HepG2 (cell line): ENCODE data around the gene RAB15. TPM values are rescaled to one million over a fixed set of nuclear protein-coding genes. Genes with fewer than 3 reads are reported as not detected.

Experiments
- ATAC-seq: fragments of 200-7000 bp; cut with Tn5 transposase; 3 replicates; pipeline ENCODE4 v1.9.1; 2020; ENCODE audit warnings: mild to moderate bottlenecking, moderate library complexity
- BruUV-seq: library from RNA; stranded (reverse); fragments of 400-500 nt; replicated peaks from 2 replicates; lab custom pipeline; 2021; lab: Mats Ljungman, UMichigan
- CTCF ChIA-PET: fragments of 300-600 bp; formaldehyde crosslinking; extraction: SDS; loops from one replicate; lab custom pipeline; 2021; ENCODE audit warnings: low total read pairs, inconsistent platforms, low intra/inter-chr PET ratio; lab: Yijun Ruan, JAX
- POLR2A ChIA-PET: fragments of 350-600 bp; sonication (Branson Sonifier 250); formaldehyde crosslinking; loops from one replicate; lab custom pipeline; 2020; ENCODE audit warnings: antibody characterized with exemption, inconsistent platforms; lab: Yijun Ruan, JAX
- DNase-seq: peaks from one replicate; pipeline ENCODE4 v3.0.0-alpha.2; 2015; ENCODE audit warnings: low spot score
- FAIRE-seq: peaks from 3 replicates; lab custom pipeline; 2011; peaks lifted over from hg19 to GRCh38; lab: Jason Lieb, UNC
- H2AFZ ChIP-seq: one replicate; pipeline ENCODE4 v1.6.1; 2011; ENCODE audit warnings: low read length, inconsistent platforms
- H3K27ac ChIP-seq: fragments of 300-600 bp; 3 replicates; pipeline ENCODE4 v1.8.0; 2011; ENCODE audit warnings: mixed run types, mild to moderate bottlenecking, mixed read lengths, low read length, inconsistent platforms; ENCODE audit not compliant: insufficient read depth; ENCODE audit errors: extremely low read length
- H3K27me3 ChIP-seq, 2 experiments: fragments of 200-600 bp in 1 of 2; 2 replicates in 1 of 2; 3 replicates in 1 of 2; pipeline versions ENCODE4 v1.6.0 to v1.8.0; 2011; ENCODE audit warnings: low read length in 2 of 2, mild to moderate bottlenecking in 2 of 2, moderate library complexity in 2 of 2, inconsistent platforms in 1 of 2; ENCODE audit not compliant: insufficient read depth in 2 of 2, control insufficient read depth in 1 of 2
- H3K36me3 ChIP-seq, 2 experiments: fragments of 200-600 bp in 1 of 2; replicated peaks in 1 of 2; 2 replicates in 1 of 2; 3 replicates in 1 of 2; pipeline versions ENCODE4 v1.5.1 to v1.8.0; 2011; ENCODE audit warnings: low read length in 2 of 2, inconsistent platforms in 1 of 2; ENCODE audit not compliant: insufficient read depth in 2 of 2, control insufficient read depth in 1 of 2
- H3K4me1 ChIP-seq: 2 replicates; pipeline ENCODE4 v1.5.1; 2012; ENCODE audit warnings: low read length, inconsistent platforms; ENCODE audit not compliant: insufficient read depth
- H3K4me2 ChIP-seq: 2 replicates; pipeline ENCODE4 v1.6.0; 2011; ENCODE audit warnings: low read depth, low read length, inconsistent platforms
- H3K4me3 ChIP-seq, 3 experiments: fragments of 200-600 bp in 1 of 3; sonication (generic), shearing (Covaris generic) in 1 of 3; replicated peaks in 1 of 3; 2 replicates each; pipeline ENCODE4 v1.5.1; 2011 to 2016; ENCODE audit warnings: low read length in 3 of 3, inconsistent platforms in 2 of 3, low read depth in 2 of 3, mild to moderate bottlenecking in 2 of 3, control low read depth in 1 of 3, mixed read lengths in 1 of 3; ENCODE audit not compliant: insufficient read depth in 1 of 3
- H3K79me2 ChIP-seq: one replicate; pipeline ENCODE4 v1.6.1; 2011; ENCODE audit warnings: low read length, inconsistent platforms; ENCODE audit not compliant: insufficient read depth
- H3K9ac ChIP-seq: 2 replicates; pipeline ENCODE4 v1.6.0; 2011; ENCODE audit warnings: mild to moderate bottlenecking, low read depth, low read length, inconsistent platforms; ENCODE audit not compliant: insufficient read depth
- H3K9me3 ChIP-seq: 2 replicates; pipeline ENCODE4 v1.5.1; 2012; ENCODE audit warnings: mild to moderate bottlenecking, low read length
- H4K20me1 ChIP-seq: 2 replicates; pipeline ENCODE4 v1.6.0; 2011; ENCODE audit warnings: inconsistent platforms, mild to moderate bottlenecking, low read length, moderate library complexity; ENCODE audit not compliant: insufficient read depth
- SIN3B ChIP-seq: fragments of 150-350 bp; IDR thresholded peaks from 2 replicates; pipeline ENCODE4 v1.6.1; 2014; ENCODE audit warnings: low read length
- SMARCE1 ChIP-seq: fragments of 450-650 bp; IDR thresholded peaks from 2 replicates; pipeline ENCODE4 v1.6.1; 2017; ENCODE audit warnings: borderline replicate concordance
- U2AF1 ChIP-seq: fragments of 200-400 bp; formaldehyde crosslinking; optimal IDR thresholded peaks from 2 replicates; pipeline ENCODE3; 2017; ENCODE audit warnings: mild to moderate bottlenecking, low read depth, low read length
- ZNF790 ChIP-seq: sonication (generic); formaldehyde crosslinking; IDR thresholded peaks from 2 replicates; pipeline ENCODE4 v1.8.0; 2022; ENCODE audit warnings: missing genetic modification reagents, mild to moderate bottlenecking, borderline replicate concordance
- whole genome bisulfite sequencing: methylation state at CpG from one replicate; pipeline ENCODE4 v1.1.6; 2017; ENCODE audit warnings: low lambda C conversion rate; 5-methylcytosine and 5-hydroxymethylcytosine counted together
- in situ Hi-C: cut with HindIII; loops from 2 replicates; pipeline ENCODE4 v1.10.0; 2017; ENCODE audit warnings: low pct_unique_long_range_greater_than_20kb; ENCODE audit not compliant: extremely low pct_ligation_motif_present
- intact Hi-C: fragments of 100-400 bp; cut with micrococcal nuclease; formaldehyde crosslinking; loops from one replicate; pipeline ENCODE4 v1.10.0; 2022; ENCODE audit not compliant: unreplicated experiment
- polyA plus RNA-seq, 8 experiments: library from polyadenylated mRNA; depleted of rRNA in 3 of 8; stranded (reverse) in 7 of 8; unstranded in 1 of 8; fragments of >200 nt; fragmentation: Illumina TruSeq in 4 of 8; extraction: Trizol in 4 of 8; gene quantifications; 2 replicates each; pipeline versions ENCODE4 v1.2.1 to v1.2.3, GENCODE V29; 2011 to 2016; ENCODE audit warnings: low read depth in 4 of 8, missing spikeins in 1 of 8, mixed read lengths in 1 of 8; ENCODE audit not compliant: insufficient read depth in 1 of 8
- total RNA-seq, 5 experiments: library from RNA; depleted of rRNA; stranded (reverse); fragments of >200 nt; fragmentation: Illumina TruSeq; extraction: Trizol; gene quantifications; 2 replicates each; pipeline ENCODE4 v1.2.3, GENCODE V29; 2016; ENCODE audit warnings: low read depth in 1 of 5
- TF ChIP-seq, protein P1 (sequence below): sonication (generic); formaldehyde crosslinking; IDR thresholded peaks from 2 replicates; pipeline ENCODE4 v1.8.1; 2023; ENCODE audit warnings: mild to moderate bottlenecking, moderate library complexity, missing genetic modification reagents

RAB15 gene
- total and polyA plus RNA-seq, 2 of the 13 experiments (the other 11 are each of a cell fraction or from before 2014, with no cell fraction given): 7.4 to 18.5 TPM

DNA sequence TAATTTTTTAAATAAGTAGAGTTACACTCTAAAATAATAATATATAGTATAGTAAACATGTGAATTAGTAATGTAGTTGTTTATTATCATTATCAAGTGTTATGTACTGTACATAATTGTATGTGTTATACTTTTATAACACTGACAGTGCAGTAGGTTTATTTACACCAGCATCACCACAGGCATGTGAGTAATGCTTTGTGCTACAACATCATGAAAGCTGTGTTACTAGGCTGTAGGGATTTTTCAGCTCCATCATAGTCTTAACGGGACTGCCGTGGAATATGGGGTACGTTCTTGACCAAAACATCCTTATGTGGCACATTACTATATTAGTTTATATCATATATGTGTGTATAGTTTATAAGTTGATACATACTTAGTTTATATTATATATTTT lies 23.2 kb upstream of the RAB15 start (continued):
- no peak for TF ChIP-seq SIN3B
- TF ChIP-seq, all 625 proteins: peak for 0

DNA sequence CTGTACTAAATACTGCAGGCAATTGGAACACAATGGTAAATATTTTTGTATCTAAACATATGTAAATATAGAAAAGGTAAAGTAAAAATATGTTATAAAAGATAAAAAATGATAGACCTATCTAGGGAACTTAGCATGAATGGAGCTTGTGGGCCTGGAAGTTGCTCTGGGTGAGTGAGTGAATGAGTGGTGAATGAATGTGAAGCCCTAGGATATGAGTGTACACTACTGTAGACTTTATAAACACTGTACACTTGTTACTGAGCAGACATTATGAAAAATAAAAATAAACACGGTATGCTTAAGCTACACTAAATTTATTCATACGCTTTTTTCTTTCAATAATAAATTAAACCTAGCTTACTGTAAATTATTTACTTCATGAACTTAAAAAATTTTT lies 22.4 kb upstream of the RAB15 start:
- in situ Hi-C loops: no loop called here
- no peak for FAIRE-seq
- no peak for TF ChIP-seq ZNF790 (CRISPR knock-in tag)
- ChIA-PET CTCF (no interaction called here), POLR2A (interaction anchor here (3.6 kb wide), 1 partner anchor 8 kb away, joined by 9 read pairs; the partner anchor contains the start of gene FNTB)
- Histone ChIP-seq H3K27ac (no peak overlapping the region), H3K36me3 (peaks cover 0 to 3% of the 10 kb centered on the region in 2 experiments; a peak in 2 of 5 replicates), H3K79me2 (peaks cover 68% of the 10 kb centered on the region), H3K4me3 (no peak overlapping the region), H3K9ac (no peak overlapping the region), H4K20me1 (no peaks in the 10 kb centered on the region), H3K4me1 (peaks cover 62% of the 10 kb centered on the region), H3K4me2 (no peak overlapping the region), H3K27me3 (no peaks in the 10 kb centered on the region), H3K9me3 (no peaks in the 10 kb centered on the region), H2AFZ (no peak overlapping the region)
- BruUV-seq: no TSS peak
- no peak for DNase-seq
- ATAC-seq: no peak
- WGBS: 96% methylated on average over 2 of the region's 2 CpGs
- intact Hi-C loops: no loop called here

DNA sequence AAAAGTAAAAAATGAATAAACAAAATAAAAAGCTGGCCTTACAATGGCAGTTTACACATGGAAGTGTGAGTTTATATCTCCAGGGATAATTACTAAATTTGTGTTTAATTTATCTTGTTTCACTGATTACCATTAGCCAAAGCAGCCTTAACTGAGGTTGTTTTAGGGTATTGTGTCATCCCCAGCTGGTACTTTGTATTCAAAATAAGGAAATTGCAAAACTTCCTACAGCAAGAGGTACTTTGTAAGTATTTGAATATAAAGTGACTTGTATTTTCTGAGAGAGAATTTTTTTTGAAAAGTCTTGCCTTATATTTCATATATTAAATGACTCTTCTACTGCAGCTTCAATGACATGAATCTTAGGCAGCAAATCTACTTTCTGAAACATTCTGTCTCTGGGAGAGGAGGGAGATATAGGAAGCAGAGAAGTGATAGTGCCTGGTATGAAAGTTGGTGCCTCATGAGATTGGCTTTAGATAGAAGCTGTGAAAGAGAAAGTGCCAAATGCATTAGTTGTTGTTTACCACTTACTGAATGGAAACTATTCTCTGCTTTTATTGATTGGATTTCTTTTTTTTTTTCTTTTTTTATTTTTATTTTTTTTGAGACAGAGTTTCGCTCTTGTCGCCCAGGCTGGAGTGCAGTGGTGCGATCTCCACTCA lies 21.3 kb upstream of the RAB15 start:
- intact Hi-C loops (no loop called here), in situ Hi-C loops (no loop called here)
- peaks cover 67% of the 10 kb centered on the region for H3K4me1 ChIP-seq
- FAIRE-seq: no peak
- H3K4me2 ChIP-seq: no peak overlapping the region
- no peaks in the 10 kb centered on the region for H3K27me3 ChIP-seq
- WGBS: 96% methylated on average over 3 of the region's 3 CpGs
- no peak overlapping the region for H3K9ac ChIP-seq
- peaks cover 0 to 3% of the 10 kb centered on the region in 2 experiments; a peak in 2 of 5 replicates for H3K36me3 ChIP-seq
- no peaks in the 10 kb centered on the region for H3K9me3 ChIP-seq
- H3K79me2 ChIP-seq: peaks cover 76% of the 10 kb centered on the region
- BruUV-seq: no TSS peak
- no peak overlapping the region for H2AFZ ChIP-seq
- H4K20me1 ChIP-seq: no peaks in the 10 kb centered on the region
- TF ChIP-seq U2AF1: no peak
- no peak for TF ChIP-seq SMARCE1
- TF ChIP-seq, protein P1, sequence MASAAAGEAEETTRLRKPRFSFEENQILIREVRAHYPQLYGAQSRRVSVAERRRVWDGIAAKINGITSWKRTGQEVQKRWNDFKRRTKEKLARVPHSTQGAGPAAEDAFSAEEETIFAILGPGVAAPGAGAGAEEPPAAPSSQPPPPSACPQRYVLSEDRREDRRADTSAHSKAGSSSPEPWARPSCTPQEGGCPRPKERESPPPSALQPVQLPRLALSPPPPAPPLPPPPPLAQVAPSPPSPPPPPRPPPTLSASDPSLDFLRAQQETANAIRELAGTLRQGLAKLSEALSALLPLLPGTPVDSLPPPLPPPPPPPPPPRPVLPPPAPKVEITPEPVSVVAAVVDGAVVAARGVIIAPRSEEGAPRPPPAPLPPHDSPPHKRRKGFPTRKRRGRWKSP: no peak
- no peak overlapping the region for H3K4me3 ChIP-seq
- POLR2A ChIA-PET: no interaction called here
- no peak for DNase-seq
- ATAC-seq: no peak
- H3K27ac ChIP-seq: no peak overlapping the region
- CTCF ChIA-PET: no interaction called here
